Esophagus squamous epithelium (tissue), 4 donors: ENCODE measurements around the gene KCTD11.

Experiments used
- CTCF ChIP-seq, 6 experiments: fragments of 450-650 bp in 4 of 6; fragments of 200-600 bp in 2 of 6; sonication (generic) in 2 of 6; IDR thresholded peaks; one replicate each; pipeline ENCODE4 v1.5.1; 2016 to 2019; ENCODE audit warnings: antibody characterized with exemption in 6 of 6, mild to moderate bottlenecking in 4 of 6, moderate library complexity in 4 of 6
- POLR2A ChIP-seq, 4 donors: fragments of 450-650 bp; IDR thresholded peaks; one replicate each; pipeline ENCODE4 v1.6.1; 2017; ENCODE audit warnings: antibody characterized with exemption in 4 of 4, mild to moderate bottlenecking in 4 of 4, moderate library complexity in 3 of 4

- TF ChIP-seq CTCF (IDR thresholded peaks at IDR 0.05) = no peak
- TF ChIP-seq POLR2A (IDR thresholded peaks at IDR 0.05) = no peak
These were observed 46.6 kb downstream of the KCTD11 start for GRCh38 chr17:7398612-7399011.
